ENCODE measurements around the gene GTPBP3. TPM values are rescaled to one million over a fixed set of nuclear protein-coding genes. Genes with fewer than 3 reads are reported as not detected.
A peak's percentile ranks its signal among the peaks of the same experiment; 100 is the strongest.

GTPBP3 gene
- polyA plus RNA-seq, 3 donors, result 1.0 to 22.0 (median 1.7) TPM

GRCh38 chr19:17333611-17334413 lies 3.5 kb upstream of the GTPBP3 start:
- 36% methylated on average over 52 of the region's 52 CpGs for WGBS (ENCODE audit: insufficient coverage)
- Histone ChIP-seq H3K27ac (ENCODE audit: low read depth in 1 of 2, low read length in 2 of 2) (peak overlapping the region in 1 of 2 donors; percentile 65), H2AFZ (ENCODE audit: insufficient read depth, low read depth, low read length, poor library complexity, severe bottlenecking) (peak overlapping the region; percentile 96), H3K4me3 (replicated peaks in 1 of 3; ENCODE audit: low read depth in 2 of 3, low read length in 3 of 3) (peak overlapping the region; percentile 49 to 93 (median 69)), H4K20me1 (ENCODE audit: insufficient read depth, low read length) (peaks cover 23% of the 10 kb centered on the region), H3K36me3 (replicated peaks in 1 of 2; ENCODE audit: control insufficient read depth in 1 of 2, insufficient read depth in 2 of 2, low read length in 2 of 2) (peaks cover 0 to 3% of the 10 kb centered on the region in 2 donors), H3K9me3 (replicated peaks in 1 of 2; ENCODE audit: control insufficient read depth in 1 of 2, insufficient read depth in 1 of 2, low read length in 2 of 2) (peaks cover 0 to 12% of the 10 kb centered on the region in 2 donors), H3K9ac (ENCODE audit: insufficient read depth, low read length, poor library complexity, severe bottlenecking) (peak overlapping the region; percentile 72), H3K4me1 (ENCODE audit: control insufficient read depth in 1 of 2, insufficient read depth in 2 of 2, low read length in 2 of 2) (peaks cover 50 to 66% of the 10 kb centered on the region in 2 donors), H3K4me2 (replicated peaks; ENCODE audit: extremely low read depth, low read length, poor library complexity, severe bottlenecking) (peak overlapping the region; percentile 98), H3K79me2 (ENCODE audit: insufficient read depth, low read length) (peaks cover 16% of the 10 kb centered on the region), H3K27me3 (ENCODE audit: control insufficient read depth in 2 of 2, insufficient read depth in 2 of 2, low read length in 2 of 2) (peaks cover 10 to 20% of the 10 kb centered on the region in 2 donors)
- no peak for TF ChIP-seq CTCF (IDR thresholded peaks at IDR 0.05)
- intact Hi-C loops (cut with micrococcal nuclease), result no loop called here
- DNase-seq, result peak; percentile 69 to 79 (median 77)
- H3K9me3 Mint-ChIP-seq, result peaks cover 0 to 13% (median 8%) of the 10 kb centered on the region in 7 donors
- peaks cover 19 to 26% (median 20%) of the 10 kb centered on the region in 3 donors for H3K27me3 Mint-ChIP-seq (ENCODE audit: low read depth in 3 of 3)
- H3K4me3 Mint-ChIP-seq, result peak overlapping the region; percentile 84 to 90
- peak overlapping the region; percentile 45 to 89 (median 82) for H3K27ac Mint-ChIP-seq
- peaks cover 42% of the 10 kb centered on the region for H3K4me1 Mint-ChIP-seq
- H3K36me3 Mint-ChIP-seq, result peaks cover 22 to 31% of the 10 kb centered on the region in 2 donors

Measured in CD14-positive monocyte (primary cell).